ENCODE measurements around the gene SLC24A4.

DNA sequence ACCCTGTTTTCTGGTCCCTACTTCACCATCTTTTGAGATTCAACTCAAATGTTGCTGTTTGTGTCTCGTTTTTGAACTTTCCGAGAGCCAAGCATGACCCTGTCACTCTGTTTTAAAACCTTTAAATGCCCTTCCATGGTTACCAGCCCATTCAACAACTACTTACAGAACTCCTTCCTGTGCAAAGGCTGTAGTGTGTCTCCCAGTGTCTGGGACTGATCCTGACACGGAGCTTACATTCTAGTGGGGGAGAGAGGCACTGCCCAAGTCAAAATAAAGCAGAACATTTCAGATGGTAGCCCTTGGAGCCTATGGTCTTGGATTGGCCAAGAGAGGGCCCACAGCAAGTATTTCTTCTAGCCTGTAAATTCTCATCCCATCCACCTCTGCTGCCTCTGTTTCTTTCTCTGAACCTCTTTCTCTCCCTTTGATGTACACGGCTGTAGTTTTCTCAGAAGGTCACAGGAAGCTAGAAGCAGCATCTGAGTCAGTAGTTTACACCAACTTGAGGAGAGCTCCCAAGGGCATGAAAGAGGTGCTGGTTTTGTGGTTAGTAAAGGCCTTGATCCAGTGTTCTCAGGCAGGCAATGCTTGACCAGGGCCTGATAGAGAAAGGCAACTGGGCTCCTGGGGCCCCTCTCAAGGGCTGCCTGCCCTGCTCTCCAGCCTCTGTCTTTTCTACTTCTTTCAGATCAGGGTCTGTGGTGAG lies 42.3 kb upstream of the SLC24A4 start:
- TF ChIP-seq, protein P1, sequence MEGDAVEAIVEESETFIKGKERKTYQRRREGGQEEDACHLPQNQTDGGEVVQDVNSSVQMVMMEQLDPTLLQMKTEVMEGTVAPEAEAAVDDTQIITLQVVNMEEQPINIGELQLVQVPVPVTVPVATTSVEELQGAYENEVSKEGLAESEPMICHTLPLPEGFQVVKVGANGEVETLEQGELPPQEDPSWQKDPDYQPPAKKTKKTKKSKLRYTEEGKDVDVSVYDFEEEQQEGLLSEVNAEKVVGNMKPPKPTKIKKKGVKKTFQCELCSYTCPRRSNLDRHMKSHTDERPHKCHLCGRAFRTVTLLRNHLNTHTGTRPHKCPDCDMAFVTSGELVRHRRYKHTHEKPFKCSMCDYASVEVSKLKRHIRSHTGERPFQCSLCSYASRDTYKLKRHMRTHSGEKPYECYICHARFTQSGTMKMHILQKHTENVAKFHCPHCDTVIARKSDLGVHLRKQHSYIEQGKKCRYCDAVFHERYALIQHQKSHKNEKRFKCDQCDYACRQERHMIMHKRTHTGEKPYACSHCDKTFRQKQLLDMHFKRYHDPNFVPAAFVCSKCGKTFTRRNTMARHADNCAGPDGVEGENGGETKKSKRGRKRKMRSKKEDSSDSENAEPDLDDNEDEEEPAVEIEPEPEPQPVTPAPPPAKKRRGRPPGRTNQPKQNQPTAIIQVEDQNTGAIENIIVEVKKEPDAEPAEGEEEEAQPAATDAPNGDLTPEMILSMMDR (IDR thresholded peaks at IDR 0.05): no peak
- TF ChIP-seq POLR2A (IDR thresholded peaks at IDR 0.05) (no peak), POLR2AphosphoS5 (IDR thresholded peaks at IDR 0.05; ENCODE audit: insufficient read depth in 1 of 2, low read depth in 1 of 2) (no peak)

All from vagina (tissue), 2 donors.